Fibroblast of skin of abdomen (primary cell): ENCODE data around the gene MEF2C.
A peak's percentile ranks its signal among the peaks of the same experiment; 100 is the strongest.
"Not testable (repeated sequence)": the region's sequence is repeated elsewhere in the genome, so short reads cannot be mapped to it uniquely, and the experiment has no call there.

ENCODE experiments used
- DNase-seq: peaks from one replicate; pipeline ENCODE4 v3.0.0-alpha.2; 2013

The MEF2C gene

DNA sequence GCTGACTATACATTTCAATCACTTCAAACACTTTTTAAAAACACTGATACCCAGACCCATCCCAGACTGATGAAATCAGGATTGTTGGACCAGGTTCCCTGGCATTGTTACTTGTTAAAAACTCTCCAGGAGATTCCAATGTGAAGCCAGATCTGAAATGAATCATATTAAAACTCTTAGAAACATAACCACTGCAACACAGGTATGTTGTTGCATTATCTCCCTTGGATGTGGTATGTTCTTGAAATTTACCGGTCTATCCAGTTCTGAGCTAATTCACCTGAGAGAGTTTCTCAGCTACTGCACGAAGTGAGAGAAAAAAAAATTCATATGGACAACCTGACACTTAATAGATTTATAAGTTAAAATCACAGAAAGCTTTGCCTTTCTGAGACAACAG lies 21.8 kb downstream of the MEF2C start:
- DNase-seq = no peak

DNA sequence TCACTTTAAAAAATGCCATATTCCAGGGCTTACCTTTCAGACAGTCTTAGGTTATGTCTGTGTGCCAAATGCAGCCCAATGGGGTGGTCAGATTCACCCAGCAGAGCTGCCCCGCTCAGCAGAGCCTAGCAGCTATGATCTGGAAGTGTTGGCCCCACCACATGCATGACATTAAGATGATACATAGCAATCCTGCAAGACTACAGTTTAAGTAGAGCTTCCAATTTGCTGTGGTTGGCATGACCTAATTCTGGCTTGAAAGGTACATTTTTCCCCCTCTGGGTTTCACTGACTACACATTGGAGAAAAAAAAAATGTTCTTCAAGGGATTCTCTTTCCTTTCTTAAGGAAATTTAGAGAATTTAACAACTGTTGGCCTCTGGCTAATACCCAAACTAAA lies 22.5 kb downstream of the MEF2C start:
- DNase-seq = peak; percentile 60

DNA sequence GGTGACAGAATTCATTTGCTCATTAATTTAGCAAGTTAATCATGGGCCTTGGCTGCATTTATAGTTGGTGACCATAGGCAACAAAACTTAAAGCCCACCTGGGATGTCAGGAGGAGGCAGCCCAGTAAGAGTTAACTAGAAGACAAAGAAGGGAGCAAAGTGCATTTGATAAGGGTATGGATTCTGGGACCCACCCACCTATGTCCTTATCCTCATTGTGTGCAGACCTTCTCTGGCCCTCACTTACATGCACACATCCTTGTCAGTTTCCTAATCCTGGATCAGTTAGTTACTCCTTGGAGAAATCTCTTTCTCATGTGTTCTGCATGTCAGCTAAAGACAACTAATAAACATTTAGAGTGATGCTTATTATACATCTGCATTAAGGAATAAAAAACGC lies 24.6 kb downstream of the MEF2C start:
- no peak for DNase-seq

DNA sequence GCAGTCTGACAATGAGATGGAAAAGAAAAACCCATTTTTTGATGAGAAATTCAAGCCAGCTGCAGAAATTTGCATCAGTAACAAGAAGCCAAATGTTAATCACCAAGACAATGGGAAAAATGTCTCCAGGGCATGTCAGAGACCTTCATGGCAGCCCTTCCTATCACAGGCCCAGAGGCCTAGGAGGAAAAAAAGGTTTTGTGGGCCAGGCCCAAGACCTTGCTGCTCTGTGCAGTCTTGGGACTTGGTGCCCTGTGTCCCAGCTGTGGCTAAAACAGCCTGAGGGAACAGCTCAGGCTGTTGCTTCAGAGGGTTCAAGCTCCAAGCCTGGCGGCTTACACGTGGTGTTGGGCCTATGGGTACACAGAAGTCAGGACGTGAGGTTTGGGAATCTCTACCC lies 26.6 kb downstream of the MEF2C start:
- DNase-seq = not testable (repeated sequence)

DNA sequence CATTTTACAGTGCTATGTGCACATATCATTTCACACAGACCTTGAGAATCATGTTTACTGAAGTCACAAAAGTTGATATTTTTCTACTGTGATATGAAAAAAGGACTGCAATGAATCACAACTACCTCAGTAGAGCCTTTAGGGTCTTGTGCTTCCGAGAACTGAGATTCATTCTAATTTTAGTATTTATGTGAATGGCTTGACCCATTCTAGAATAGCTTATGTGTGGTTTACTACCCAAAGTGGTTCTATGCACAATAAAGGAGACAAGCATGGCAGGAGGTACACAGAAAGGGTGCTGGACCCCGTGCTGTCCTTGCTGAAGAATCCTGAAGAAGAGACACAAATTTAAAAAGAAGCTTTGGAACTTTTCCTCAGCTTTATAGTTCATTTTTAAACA lies 28.2 kb downstream of the MEF2C start:
- no peak for DNase-seq

DNA sequence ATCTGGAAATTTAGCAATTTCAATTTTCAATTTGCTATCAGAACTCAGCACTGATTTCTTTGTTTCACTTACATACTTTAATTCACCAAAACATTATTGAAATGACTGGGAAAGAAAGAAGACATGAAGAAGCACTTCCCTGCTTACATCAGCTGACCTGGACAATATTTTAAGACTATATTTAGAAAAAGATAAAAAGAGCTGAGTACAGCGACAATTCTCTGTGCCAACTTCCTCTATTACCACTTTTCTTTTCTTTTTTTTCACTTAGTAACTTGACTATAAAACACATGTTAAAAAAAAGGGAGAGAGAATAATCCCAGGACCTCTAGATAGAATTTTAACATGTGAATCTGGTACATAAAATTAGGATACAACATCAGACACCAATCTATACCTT lies 35.6 kb downstream of the MEF2C start:
- DNase-seq = no peak

DNA sequence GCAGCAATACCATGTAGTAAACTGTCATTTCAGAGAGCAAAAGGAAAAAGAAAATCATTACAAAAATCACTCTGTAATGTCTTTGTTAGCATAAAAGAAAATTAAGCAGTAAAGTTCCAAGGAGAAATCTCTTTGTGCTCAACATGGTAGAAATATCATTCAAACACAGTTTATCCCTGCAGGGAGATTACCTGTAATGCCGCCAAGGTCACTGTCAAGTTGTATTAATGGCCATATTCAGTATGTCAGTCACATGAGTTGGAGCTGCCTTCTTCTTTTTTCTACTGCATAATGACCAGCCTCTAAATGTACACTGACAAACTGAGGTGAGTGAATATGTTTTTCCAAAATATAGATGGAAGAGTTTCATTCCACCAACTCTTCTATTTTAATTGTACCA lies 36.5 kb downstream of the MEF2C start:
- no peak for DNase-seq

DNA sequence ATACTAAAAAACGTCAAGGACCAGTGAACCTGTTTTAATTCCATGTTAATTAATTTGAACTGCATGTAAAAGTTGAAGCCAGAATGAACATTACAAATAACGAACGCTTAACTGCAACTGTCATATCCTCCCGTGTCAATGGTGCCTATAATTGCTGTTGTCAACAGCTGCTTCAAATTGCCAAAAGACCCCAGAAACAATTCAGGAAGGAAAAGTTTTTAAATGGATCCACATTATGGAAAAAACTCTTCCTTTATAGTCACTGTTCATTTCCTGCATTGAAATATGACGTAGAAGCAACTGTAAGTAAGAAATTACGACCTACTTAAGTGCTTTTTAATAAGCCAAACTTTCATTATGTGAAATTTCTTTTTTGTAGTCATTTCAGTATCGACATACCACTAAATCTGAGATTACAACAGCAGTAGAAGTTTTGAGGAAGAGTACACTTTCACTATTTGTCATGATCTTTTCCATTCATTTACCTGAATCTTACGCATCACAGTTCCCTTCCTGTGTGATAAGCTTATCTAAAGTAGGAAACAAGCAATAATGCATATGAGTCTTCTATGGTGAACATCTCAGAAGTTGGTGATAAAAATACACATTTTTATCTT lies 37.8 kb downstream of the MEF2C start:
- no peak for DNase-seq

DNA sequence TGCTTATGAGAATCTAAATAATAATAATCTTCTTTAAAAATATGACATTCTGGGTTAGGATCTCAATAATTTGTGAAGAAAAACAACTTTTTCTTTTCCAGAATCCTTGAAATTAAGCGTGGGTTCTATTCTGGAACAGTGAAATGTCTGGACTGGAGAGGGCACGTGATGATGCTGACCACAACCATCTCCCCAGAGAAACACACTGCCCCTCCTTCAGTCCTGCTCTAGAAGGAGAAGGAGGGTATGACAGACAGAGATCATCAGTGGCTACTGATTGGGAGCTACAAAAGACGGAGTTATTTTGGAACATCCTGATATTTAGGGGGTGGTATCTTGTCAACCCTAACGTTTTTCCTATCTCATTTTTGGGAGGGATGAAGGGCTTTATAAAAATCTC lies 40.2 kb downstream of the MEF2C start:
- no peak for DNase-seq

DNA sequence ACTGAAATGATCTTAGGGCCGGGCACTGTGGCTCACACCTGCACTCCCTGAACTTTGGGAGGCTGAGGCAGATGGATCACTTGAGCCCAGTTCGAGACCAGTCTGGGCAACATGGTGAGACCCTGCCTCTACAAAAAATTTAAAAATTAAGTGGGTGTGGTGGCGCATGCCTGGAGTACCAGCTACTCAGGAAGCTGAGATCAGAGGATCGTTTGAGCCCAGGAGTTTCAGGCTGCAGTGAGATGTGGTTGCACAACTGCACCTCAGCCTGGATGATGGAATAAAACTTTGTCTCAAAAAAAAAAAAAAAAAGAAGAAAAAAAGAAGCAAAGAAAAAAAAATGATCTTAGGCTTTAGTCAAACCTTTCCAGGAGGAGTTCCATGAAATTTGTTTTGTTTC lies 41.8 kb downstream of the MEF2C start:
- DNase-seq = no peak

DNA sequence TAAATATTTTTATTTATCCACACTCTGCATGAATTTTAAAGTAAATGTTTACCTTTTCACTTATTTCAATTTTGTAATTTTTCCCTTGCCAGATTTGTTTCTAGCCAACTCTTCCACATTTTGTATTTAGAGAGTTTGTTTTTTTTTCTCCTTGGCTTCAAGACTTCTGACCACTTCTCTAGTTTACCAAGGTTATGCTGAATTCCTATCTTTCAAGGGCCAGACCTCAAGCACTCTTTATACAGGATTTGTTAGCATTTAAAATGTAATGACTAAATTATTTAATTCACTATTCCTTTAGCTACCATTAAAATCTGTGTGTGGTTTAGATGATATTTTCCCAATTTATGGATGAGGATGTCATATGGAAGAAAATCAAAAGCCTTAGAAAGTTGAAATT lies 42.5 kb downstream of the MEF2C start:
- no peak for DNase-seq

DNA sequence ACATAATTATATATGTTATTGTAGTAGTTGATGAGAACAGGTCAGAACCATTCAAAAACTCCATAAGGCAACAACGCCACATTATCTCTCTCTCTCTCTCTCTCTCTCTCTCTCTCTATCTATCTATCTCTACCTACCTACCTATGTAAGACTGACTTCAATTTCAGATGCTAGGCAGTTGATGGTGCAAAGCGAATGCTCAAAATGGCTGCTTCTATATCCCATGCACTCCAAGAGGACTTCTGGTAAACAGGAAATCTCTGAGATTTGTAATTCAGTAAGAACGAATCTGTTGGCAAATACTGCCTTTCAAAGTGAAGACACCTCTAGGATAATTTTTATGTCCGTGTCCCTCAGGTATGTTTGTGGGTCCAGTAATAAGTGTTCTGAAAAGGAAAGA lies 43.7 kb downstream of the MEF2C start:
- DNase-seq = no peak

DNA sequence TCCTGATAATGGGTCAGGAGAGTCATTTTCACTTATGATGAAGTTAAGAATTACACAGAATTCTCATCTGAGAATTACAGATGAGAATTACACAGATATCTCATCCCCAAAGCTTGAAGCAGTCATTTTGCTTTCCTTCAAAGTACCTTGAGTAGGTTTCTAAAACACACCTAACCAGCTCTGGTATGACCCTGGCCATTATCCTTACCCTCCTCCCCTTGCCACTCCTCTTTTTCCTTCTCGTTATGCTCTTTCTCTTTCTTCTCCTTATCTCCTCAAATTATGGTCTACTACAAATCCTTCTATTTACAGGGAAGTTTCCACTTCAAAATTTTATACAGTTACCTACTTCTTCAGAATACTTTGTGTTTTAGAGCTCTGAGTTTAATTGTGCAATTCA lies 44.5 kb downstream of the MEF2C start:
- DNase-seq = no peak

DNA sequence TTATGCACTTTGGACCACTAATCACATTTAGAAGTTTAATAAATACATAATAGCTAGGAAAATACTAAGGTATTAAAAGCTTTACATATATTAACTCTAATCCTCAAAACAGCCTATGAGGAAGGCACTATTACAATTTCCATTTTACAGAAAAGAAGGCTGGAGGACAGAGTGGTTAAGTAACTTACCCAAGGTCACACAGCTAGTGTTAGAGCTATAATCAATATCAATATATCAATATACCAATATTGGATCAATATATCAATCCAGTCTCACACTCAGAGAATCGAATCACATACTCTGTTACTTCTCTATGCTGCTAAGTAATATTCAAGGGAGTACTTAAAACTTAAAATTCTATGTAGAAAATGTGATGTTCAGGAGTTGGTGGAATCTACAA lies 45.2 kb downstream of the MEF2C start:
- no peak for DNase-seq

DNA sequence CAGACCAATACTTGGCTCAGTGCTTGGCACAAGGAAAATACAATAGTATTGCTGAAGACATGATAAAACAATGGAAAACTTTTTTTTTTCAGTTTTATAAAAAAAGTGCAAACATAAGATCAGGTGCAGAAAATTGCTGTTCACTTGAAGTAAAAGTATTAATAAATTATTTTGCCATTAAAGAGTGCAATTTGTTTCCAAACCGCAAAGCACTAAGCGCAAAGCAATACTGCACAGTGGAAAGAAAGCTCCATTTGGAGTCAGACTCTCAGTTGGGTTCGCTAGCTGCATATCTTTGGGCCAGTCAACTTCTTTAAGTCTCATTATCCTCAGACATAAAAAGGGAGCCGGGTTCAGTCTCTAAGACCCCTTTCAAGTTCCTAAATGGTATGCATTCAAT lies 45.8 kb downstream of the MEF2C start:
- DNase-seq = no peak

DNA sequence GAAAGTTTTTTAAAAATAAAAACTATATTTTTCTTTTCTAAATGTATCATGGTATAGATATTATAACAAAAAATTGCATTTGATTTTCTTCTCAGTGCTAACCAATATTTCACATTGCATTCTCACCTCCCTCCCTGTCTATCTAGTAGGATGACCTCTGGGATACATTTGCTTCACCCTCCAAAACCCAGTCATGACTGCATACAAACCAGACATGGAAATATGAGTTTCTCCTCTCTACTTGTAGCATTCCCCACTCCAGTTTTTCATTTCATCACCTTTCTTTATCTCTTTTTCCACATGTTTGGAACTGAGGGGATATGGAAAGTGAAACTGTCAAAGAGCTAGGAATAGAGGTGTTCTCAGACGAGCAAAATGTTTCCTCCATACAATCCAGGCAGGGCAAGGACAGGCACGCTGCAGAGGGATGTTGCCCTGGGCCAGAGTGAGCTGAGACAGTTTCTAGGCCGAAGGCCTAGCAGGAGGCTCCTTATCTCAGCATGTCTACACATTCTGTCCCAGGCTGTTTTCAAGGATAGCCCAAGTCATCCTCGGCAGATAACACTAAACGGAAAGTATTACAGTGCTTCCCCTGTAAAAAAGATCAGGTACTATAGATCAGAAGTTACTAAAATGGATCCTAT lies 46.7 kb downstream of the MEF2C start:
- no peak for DNase-seq

DNA sequence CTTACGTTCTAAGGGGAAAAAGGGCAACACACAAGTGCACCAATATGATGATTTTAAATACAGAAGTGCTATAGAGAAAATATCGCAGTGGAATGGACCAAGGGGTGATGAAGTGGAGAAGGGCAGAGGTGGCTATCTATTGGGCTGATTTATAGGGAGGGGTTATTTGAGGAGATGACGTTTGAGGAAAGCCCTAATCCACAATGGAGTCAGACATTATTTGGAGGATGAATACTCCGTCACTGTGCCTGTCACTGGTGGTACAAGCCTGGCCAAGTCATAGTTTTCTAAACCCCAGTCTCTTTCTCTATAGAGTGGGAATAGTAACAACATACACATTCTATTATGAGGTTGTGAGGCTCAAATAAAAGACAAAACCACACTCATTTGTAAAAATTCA lies 48.5 kb downstream of the MEF2C start:
- no peak for DNase-seq

DNA sequence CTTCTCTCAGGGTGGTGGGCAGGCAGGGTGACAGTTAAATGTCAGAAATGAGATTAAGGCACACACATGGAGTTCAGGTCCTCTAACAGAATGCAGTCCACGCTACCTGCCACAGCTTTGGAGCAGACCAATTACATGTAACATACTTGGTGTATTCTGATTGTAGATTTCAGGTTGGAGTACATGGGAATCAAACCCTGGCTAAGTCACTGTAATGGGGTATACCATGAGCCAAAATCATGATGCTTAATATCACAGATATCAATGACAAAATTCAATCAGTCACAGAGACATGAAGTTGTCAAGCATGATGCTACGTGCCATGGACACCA lies 48.9 kb downstream of the MEF2C start:
- no peak for DNase-seq

DNA sequence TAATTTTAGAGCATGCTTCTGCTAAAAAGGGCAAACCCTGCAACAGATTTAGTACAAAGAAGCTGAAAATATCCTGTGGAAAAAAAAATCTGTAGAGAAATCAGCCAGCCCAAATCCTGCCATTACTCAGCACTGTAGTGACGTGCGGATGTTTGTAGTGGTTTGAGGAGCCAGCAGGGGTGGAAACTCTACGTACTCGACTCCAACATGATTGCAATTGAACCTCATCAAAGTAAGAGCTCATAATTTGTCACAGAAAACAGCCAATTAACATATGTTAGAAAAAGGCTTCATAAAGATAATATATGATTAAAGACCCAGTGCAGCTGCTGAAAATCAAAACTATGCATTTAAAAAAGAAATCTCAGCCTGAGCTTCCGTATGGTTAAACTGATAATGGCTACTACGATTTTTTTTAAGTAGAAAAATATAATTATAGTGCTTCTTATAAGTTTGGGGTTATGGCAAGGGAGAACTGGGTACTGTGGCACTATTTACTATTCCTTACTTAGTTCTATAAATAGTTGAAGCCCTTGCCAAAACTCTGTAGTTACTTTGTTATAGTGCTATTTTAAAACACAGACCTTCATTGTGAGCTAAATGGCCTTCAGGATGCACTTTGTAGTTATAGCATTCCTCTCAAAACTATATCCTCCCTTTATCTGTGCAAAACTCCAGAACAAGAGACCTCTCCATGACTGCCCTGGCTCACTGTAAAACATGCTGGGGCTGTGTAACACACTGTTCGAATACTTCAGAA lies 49.4 kb downstream of the MEF2C start:
- peak; percentile 70 for DNase-seq

DNA sequence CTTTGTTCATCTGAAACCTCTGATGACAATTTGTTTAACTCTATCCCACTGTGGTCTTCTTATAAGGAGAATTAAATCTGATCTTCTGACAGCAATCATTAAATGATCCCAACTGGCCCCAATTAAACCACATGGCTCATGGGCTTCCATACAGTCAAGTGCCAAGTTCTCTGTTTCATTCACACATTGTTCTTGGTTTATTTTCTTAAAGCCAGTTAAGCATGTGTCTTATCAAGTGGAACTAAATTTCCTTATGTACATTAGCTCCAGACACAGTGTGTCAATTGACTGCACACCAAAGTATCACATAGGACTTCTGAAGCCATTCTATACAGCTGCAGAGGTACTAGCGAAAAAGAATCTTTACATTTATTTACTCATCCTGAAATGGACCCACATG lies 51.2 kb downstream of the MEF2C start:
- no peak for DNase-seq

DNA sequence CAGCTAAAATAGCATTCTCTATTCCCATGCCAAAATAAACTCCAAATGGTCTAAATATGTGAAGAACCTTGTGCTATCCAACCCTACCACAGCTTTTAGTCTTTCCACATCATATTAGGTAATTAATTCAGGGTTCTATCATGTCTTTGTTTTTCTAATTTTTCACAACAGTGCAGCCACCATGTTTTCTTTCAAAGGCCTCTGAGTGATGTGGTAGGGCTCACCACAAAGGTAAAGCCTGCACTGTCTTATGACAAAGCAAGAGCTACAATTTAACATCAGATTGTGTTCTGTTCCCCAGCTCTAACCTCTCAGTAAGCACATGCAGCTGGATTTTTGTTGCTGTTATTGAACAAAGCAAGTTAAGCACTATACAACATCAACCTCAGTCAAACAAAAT lies 52.4 kb downstream of the MEF2C start:
- DNase-seq = no peak

DNA sequence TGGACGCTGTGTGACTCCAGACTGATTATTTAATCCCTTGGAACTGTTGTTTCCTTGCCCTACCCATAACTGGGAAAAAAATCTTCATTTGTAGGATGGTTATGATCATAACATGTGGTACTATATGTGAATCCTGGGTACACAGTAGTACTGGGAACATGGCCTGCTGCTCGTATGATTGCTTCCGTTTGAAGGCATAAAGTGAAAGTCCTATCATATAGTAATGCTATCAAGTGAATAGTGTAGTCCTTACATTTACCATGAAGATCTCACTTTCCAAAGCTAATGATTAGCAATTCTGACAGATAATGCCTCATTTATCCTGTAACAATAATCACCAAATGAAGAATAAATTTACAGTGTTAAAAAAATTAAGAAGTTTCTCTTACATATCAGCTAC lies 53.2 kb downstream of the MEF2C start:
- DNase-seq = no peak

DNA sequence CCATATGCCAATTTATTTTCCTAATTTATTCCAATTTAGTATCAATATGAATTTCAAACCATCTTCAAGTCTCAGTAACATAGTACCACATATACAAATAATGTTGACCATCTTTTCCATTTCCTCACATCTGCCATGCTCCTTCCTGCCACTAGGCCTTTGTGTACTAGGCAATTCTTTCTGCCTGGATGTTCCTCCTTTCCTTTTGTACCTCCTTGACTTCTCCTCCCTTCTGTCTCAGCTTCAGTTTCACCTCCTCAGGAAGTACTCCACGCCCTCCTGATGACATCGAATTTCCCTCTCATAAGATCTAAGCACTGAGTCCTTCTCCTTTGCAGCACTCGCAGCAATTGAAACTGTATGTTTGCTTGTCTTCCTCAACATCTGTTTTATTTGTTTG lies 53.9 kb downstream of the MEF2C start:
- DNase-seq = no peak

DNA sequence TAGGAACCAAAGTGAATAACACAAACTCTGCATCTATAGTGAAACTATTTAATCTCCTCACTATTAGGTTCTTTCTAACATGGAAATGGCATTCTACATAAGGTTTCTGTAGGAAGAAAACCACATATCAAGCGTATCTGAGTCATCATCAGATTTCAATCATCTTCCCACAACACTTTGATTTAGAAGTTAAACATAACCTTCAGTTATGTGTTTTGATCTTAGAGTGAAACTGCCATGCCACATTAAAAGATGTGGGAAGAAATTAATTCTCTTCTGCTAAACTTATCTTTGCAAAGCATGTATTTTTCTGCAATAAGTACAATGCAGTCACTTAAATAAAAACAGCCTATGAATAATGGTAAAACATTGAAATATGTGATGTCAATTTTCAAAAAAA lies 55.0 kb downstream of the MEF2C start:
- peak; percentile 62 for DNase-seq
